ENCODE data around the gene CLDN20. TPM values are rescaled to one million over a fixed set of nuclear protein-coding genes. Genes with fewer than 3 reads are reported as not detected.

The CLDN20 gene
- total RNA-seq, 6 donors from 2014 or later, result not detected

GRCh38 chr6:155248008-155249001 is 15.5 kb upstream of the CLDN20 start:
- peak; percentile 79 to 94 for ATAC-seq (ENCODE audit: low FRiP score in 2 of 2)
- WGBS, 2 donors, result 53 to 59% methylated on average over 28 to 30 of the region's 30 CpGs
- H3K4me3 ChIP-seq, result peak overlapping the region in 3 of 4 donors; percentile 18 to 39 (median 36)

GRCh38 chr6:155250701-155251381 is 13.0 kb upstream of the CLDN20 start:
- Histone ChIP-seq H3K4me1 (peaks cover 0 to 11% (median 0%) of the 10 kb centered on the region in 4 donors), H3K27me3 (no peaks in the 10 kb centered on the region), H3K27ac (no peak overlapping the region), H3K36me3 (peaks cover 0 to 26% (median 0%) of the 10 kb centered on the region in 4 donors), H3K9me3 (no peaks in the 10 kb centered on the region), H3K4me3 (no peak overlapping the region)
- no peak for DNase-seq
- TF ChIP-seq CTCF (IDR thresholded peaks at IDR 0.05) (no peak), POLR2AphosphoS5 (IDR thresholded peaks at IDR 0.05) (no peak), POLR2A (IDR thresholded peaks at IDR 0.05) (no peak), EP300 (IDR thresholded peaks at IDR 0.05) (no peak)
- 96% methylated on average over 10 of the region's 10 CpGs for WGBS, 2 donors
- ATAC-seq (ENCODE audit: low FRiP score in 2 of 2), result no peak

More at GRCh38 chr6:155248008-155249001, 15.5 kb upstream of the CLDN20 start:
- peak in 1 of 4 donors; percentile 20 for TF ChIP-seq POLR2A (IDR thresholded peaks at IDR 0.05)
- no peak for TF ChIP-seq EP300 (IDR thresholded peaks at IDR 0.05)
- TF ChIP-seq POLR2AphosphoS5 (IDR thresholded peaks at IDR 0.05), result peak in 1 of 2 donors; percentile 7
- TF ChIP-seq CTCF (IDR thresholded peaks at IDR 0.05), result peak; percentile 27 to 66 (median 51)
- H3K27ac ChIP-seq, result peak overlapping the region; percentile 22 to 72 (median 61)
- no peaks in the 10 kb centered on the region for H3K9me3 ChIP-seq
- peaks cover 0 to 10% (median 0%) of the 10 kb centered on the region in 4 donors for H3K36me3 ChIP-seq
- peak; percentile 87 to 88 for DNase-seq
- no peaks in the 10 kb centered on the region for H3K27me3 ChIP-seq
- H3K4me1 ChIP-seq, result peaks cover 0 to 11% (median 0%) of the 10 kb centered on the region in 4 donors

- Histone ChIP-seq H3K4me3 (no peak overlapping the region), H3K27ac (no peak overlapping the region), H3K27me3 (no peaks in the 10 kb centered on the region), H3K4me1 (peaks cover 0 to 5% (median 0%) of the 10 kb centered on the region in 4 donors), H3K9me3 (no peaks in the 10 kb centered on the region), H3K36me3 (peaks cover 0 to 39% (median 6%) of the 10 kb centered on the region in 4 donors)
- no peak for DNase-seq
- ATAC-seq (ENCODE audit: low FRiP score in 2 of 2), result no peak
- WGBS, 2 donors, result 95 to 98% methylated on average over 8 of the region's 8 CpGs
- TF ChIP-seq CTCF (IDR thresholded peaks at IDR 0.05) (no peak), EP300 (IDR thresholded peaks at IDR 0.05) (no peak), POLR2A (IDR thresholded peaks at IDR 0.05) (no peak), POLR2AphosphoS5 (IDR thresholded peaks at IDR 0.05) (no peak)
Observed at GRCh38 chr6:155252581-155252980, 11.2 kb upstream of the CLDN20 start.

- peak in 1 of 2 donors; percentile 55 for DNase-seq
- no peaks in the 10 kb centered on the region for H3K27me3 ChIP-seq
- H3K4me1 ChIP-seq, result no peaks in the 10 kb centered on the region
- H3K9me3 ChIP-seq, result no peaks in the 10 kb centered on the region
- peaks cover 0 to 47% (median 6%) of the 10 kb centered on the region in 4 donors for H3K36me3 ChIP-seq
- 55 to 58% methylated on average over 1 of the region's 1 CpG for WGBS, 2 donors
- H3K27ac ChIP-seq, result no peak overlapping the region
- no peak for ATAC-seq (ENCODE audit: low FRiP score in 2 of 2)
- TF ChIP-seq POLR2A (IDR thresholded peaks at IDR 0.05), result no peak
- no peak for TF ChIP-seq CTCF (IDR thresholded peaks at IDR 0.05)
- no peak for TF ChIP-seq EP300 (IDR thresholded peaks at IDR 0.05)
- no peak for TF ChIP-seq POLR2AphosphoS5 (IDR thresholded peaks at IDR 0.05)
- no peak overlapping the region for H3K4me3 ChIP-seq
Observed at GRCh38 chr6:155253337-155253736, 10.5 kb upstream of the CLDN20 start.

Measured in upper lobe of left lung (tissue), 6 donors.